Stimulated activated CD4-positive, alpha-beta T cell treated with anti-CD3 and anti-CD28 coated beads, Interleukin-15, amount 100 ng/mL, for 1 hour (primary cell): ENCODE results near the gene JTB.

Experiments used
- DNase-seq, 2 donors: peaks; one replicate each; pipeline ENCODE4 v3.0.0-alpha.2; 2020; ENCODE audit warnings: low read depth in 1 of 2, low spot score in 1 of 2

JTB gene

GRCh38 chr1:153933955-153934354 lies 43.5 kb downstream of the JTB start:
- DNase-seq = no peak

- no peak for DNase-seq
These were observed 44.0 kb downstream of the JTB start for GRCh38 chr1:153933430-153933829.

GRCh38 chr1:153932156-153933131 lies 45.0 kb downstream of the JTB start:
- no peak for DNase-seq

- no peak for DNase-seq
These were observed 47.2 kb downstream of the JTB start for GRCh38 chr1:153929981-153930948.

GRCh38 chr1:153929426-153929825 lies 48.0 kb downstream of the JTB start:
- no peak for DNase-seq

- no peak for DNase-seq
These were observed 48.6 kb downstream of the JTB start for GRCh38 chr1:153928791-153929341.

GRCh38 chr1:153928245-153928644 lies 49.2 kb downstream of the JTB start:
- no peak for DNase-seq

- DNase-seq = no peak
These were observed 51.1 kb downstream of the JTB start for GRCh38 chr1:153926405-153926804.
